Stimulated activated CD4-positive, alpha-beta T cell treated with anti-CD3 and anti-CD28 coated beads, Interleukin-15, amount 100 ng/mL, for 48 hours (primary cell): ENCODE results near the gene CIART.
A peak's percentile ranks its signal among the peaks of the same experiment; 100 is the strongest.
"Not testable (repeated sequence)": the region's sequence is repeated elsewhere in the genome, so short reads cannot be mapped to it uniquely, and the experiment has no call there.

Experiments
- DNase-seq, 2 donors: peaks; one replicate each; pipeline ENCODE4 v3.0.0-alpha.2; 2020; ENCODE audit warnings: low read depth in 2 of 2

Gene CIART

DNA sequence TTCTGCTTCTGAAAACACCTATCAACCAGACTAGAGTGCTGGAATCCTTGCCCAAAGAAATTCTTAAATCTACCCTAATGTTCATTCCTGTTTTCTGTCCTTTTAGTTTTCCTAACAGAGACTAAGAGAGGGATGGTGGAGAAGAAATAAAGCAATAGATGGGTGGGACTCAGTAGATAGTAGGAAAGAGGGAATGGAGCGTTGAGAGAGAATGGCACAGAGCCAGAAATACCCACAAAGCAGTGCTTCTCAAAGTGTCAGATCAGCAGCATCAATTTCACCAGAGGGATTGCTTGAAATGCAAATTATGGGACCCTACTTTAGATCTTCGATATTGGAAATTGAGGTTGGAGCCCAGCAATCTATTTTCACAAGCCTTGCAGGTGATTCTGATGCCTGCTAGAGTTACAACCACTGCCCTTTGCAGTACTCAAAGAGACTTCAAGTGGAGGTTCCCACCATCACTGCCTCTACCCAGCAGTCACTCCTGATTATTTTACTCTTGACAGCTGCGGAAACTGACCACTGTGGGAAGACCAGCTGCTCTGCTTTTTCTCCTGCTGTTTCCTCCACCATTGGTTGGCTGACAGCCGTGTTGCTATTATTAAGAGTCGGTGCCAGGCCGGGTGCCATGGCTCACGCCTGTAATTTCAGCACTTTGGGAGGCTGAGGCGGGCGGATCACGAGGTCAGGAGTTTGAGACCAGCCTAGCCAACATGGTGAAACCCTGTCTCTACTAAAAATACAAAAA, 27.6 kb downstream of the CIART start:
- DNase-seq = no peak

GRCh38 chr1:150311762-150312161, 29.4 kb downstream of the CIART start:
- DNase-seq = no peak

DNA sequence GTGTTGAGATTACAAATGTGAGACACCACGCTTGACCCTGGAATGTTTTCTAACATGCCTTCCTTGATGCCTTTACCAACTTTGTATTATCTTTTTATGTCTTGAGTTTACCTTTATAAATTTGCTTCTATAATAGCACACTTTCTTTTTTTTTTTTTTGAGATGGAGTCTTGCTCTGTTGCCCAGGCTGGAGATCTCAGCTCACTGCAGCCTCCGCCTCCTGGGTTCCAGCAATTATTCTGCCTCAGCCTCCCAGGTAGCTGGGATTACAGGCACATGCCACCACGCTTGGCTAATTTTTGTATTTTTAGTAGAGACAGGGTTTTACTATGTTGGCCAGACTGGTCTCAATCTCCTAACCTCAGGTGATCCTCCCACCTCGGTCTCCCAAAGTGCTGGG, 32.3 kb downstream of the CIART start:
- DNase-seq = not testable (repeated sequence)

GRCh38 chr1:150320667-150320978, 38.3 kb downstream of the CIART start:
- DNase-seq = no peak

- no peak for DNase-seq
Observed at GRCh38 chr1:150321826-150322166, 39.4 kb downstream of the CIART start.

DNA sequence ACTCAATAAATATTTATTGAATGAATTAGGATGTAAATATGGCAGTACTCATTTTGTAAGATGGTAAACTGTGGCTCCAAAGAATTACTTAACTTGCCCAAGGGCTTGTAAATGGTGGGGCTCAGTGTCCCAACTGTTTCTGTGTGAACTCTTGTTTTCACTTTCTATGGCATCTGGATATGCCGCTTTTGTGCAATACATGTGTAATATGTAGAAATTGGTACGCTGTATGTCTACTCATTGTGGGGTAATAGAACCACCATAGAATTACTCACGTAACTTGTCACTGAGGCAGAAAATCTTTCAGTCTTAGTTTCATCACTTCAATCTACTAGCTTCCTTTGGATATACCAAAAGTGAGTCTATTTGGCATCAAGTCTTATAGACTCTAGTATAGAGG, 40.0 kb downstream of the CIART start:
- DNase-seq = peak in 1 of 2 donors; percentile 18

DNA sequence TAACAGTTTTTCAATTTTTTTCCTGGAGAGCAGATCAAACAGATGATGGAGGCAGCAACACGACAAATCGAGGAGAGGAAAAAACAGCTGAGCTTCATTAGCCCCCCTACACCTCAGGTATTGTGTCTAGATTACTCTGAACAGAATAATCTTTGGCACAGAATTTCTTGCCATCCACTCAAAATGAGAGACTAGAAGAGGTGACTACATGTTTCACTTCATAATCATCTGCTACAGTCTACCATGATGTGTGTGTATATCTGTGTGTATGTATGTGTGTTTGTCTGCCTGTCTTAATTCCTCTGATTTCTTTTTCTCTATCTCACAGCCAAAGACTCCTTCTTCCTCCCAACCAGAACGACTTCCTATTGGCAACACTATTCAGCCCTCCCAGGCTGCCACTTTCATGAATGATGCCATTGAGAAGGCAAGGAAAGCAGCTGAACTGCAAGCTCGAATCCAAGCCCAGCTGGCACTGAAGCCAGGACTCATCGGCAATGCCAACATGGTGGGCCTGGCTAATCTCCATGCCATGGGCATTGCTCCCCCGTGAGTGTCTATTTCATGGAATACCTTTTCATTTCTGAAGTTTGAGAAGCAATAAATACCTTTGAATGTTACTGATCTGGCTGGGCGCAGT, 50.4 kb downstream of the CIART start:
- no peak for DNase-seq
